HG02588 (cell line): ENCODE measurements around the gene LCT.

Experiments
- ATAC-seq: cut with Tn5 transposase; IDR thresholded peaks from one replicate; pipeline ENCODE4 v1.9.1; 2021; ENCODE audit warnings: mild to moderate bottlenecking, moderate library complexity; ENCODE audit not compliant: unreplicated experiment

Gene LCT

DNA sequence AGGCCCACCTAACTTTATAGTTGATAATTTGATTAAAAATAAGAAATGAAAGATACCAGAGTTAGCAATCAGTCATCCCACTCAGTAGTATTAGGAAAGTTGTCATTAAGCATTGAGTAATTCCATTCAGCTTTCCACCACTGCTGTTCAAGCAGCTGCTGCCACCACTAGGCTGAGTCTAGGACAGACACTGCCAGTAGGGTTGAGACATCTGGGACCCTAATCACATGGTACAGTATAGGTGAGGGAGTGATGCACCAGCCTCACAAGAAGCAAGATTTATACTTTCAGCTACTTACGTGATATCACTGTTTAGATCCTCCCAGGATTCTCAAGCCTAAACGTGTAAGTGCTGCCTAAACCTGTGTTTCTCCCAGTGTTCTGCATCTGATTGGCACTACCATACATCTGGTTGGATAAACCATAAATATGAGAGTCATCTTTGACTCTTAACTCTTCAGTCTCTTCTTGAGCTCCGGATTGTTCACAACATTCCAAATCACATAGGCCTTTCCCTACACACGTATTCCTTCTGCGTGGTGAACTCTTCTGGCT, 92.1 kb downstream of the LCT start:
- ATAC-seq = no peak

DNA sequence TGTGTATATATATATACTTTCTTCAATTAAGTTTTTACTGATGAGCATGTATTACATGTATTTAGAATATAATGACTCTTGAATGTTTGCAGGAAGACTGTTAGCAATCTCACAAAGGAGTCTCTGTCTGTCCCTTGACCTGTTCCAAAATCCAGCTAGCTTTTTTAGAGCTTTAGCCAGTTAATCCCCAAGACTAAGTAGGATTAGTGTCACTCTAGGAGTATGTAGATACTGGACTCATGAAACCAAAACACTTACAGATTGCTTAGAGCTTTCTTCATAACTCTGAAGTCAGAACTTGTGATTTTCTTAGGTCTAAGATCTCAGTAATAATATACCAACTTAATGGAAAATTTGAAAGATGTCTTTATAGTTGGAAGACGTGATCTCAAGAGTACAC, 93.1 kb downstream of the LCT start:
- no peak for ATAC-seq

DNA sequence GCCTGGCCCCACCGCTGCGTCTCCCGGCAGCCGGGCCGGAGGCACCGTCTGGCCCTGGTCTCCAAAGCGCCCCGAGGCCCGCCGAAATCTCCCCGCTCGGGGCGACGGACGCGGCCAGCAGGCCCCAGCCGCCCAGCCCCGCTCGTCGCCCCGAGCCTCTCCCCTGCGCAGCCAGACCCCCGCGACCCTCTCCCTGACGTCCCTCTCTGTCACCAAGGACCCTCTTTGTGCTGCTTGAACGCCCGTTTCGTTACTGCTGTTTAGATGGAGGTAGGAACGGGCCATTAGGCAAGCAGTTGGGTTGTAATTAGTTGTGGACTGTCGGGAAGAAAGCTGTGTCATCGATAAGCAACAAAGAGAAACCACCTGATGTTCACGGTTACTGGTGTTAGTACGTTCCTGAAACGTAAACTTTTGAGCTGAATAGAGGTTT, 94.6 kb downstream of the LCT start:
- ATAC-seq = peak; percentile 12

DNA sequence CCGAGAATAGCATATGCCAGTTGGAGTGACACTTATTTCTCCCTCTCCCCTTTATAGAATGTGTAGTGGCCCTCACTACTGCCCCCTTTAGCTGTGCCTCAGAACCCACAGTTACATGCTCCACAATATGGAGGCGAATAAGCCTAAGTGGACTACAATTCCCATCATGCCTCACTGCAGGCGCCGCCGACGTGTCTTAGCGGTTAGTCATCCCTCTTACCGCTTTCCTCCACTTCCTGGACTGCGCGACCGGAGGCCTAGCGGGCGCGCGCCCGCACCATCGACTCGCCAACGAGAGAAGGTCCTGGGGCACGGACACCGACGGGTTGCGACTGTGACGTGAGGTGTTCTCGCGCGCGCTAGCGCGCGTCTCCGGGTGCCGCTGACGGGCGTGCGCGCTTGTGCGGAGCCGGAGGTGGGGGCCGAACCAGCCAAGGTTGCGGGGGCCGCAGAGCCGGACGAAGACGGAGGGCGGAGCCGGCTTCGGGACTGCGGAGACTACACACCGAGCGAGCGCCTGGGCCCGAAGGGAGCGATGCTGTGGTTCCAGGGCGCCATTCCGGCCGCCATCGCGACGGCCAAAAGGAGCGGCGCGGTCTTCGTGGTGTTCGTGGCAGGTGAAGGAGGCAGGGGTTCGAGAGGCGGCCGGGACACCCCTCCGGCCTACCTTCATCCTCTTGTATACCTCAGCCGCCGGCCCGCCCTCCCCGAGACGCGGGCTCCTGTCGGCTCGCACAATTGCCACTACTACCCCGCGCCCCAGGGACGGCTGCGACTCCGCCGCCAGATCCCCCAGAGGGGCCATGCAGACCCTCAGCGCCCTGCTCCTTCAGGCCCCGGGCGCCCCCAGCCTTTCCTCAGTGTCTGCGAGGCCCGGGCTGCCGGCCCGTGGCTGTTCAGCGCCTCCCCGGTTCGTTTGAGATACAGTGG, 95.3 kb downstream of the LCT start, which contains the start of gene UBXN4:
UBXN4 (plus strand) TSS at position 461 of the 930 bp plus-strand sequence; CDS start at position 536, 75 bp downstream.
- peak; percentile 96 for ATAC-seq

DNA sequence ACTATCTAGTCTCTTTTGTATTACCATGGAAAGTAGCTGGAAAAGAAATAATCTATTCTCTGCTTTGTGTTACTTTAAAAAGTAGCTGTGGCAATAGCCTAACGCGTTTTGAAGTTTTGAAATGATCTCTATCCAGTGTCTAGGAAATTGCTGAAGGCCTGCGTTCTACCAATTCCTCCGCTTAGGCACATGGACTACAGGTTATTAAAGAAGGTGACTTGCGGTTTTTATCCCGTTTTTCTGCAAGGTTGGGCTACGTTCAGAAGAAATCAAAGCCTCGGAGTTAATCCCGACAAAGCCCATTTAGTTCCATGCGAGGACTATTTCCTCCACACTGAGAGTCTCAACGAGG, 96.0 kb downstream of the LCT start:
- no peak for ATAC-seq

DNA sequence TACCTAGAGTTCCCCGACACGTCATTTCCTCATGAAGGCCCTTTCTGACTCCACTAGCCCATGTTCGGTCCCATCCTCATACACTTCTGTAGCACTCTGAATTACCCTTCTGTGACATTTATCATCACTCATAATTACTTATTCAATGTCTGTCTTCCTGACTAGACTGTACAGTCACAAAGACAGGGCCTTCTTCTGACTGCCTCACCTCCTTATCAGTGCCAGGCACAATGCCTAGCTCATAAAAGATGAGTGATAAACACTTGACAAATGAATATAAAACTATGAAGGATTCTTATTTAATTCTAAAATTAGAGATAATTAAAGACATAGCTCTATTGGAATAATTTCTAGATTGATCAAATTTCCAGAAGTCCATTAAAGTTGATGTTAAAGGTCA, 96.8 kb downstream of the LCT start:
- no peak for ATAC-seq
